ENCODE data around the gene MYO1B.
A peak's percentile ranks its signal among the peaks of the same experiment; 100 is the strongest.

The MYO1B gene

GRCh38 chr2:191462370-191462769 lies 217.2 kb downstream of the MYO1B start:
- DNase-seq (ENCODE audit: low spot score), result no peak

- no peak for DNase-seq (ENCODE audit: low spot score)
These were observed 218.6 kb downstream of the MYO1B start for GRCh38 chr2:191463790-191464189.

- DNase-seq (ENCODE audit: low spot score), result peak; percentile 9
These were observed 220.7 kb downstream of the MYO1B start for GRCh38 chr2:191465766-191466420.

- no peak for DNase-seq (ENCODE audit: low spot score)
These were observed 221.9 kb downstream of the MYO1B start for GRCh38 chr2:191467113-191467512.

GRCh38 chr2:191470306-191470705 lies 225.1 kb downstream of the MYO1B start:
- DNase-seq (ENCODE audit: low spot score), result no peak

- DNase-seq (ENCODE audit: low spot score), result no peak
These were observed 229.3 kb downstream of the MYO1B start for GRCh38 chr2:191474464-191474863.
